H9 (cell line): ENCODE measurements around the gene RTP2. TPM values are rescaled to one million over a fixed set of nuclear protein-coding genes. Genes with fewer than 3 reads are reported as not detected.

ENCODE experiments used
- DNase-seq: peaks from one replicate; pipeline ENCODE4 v3.0.0-alpha.2; 2017
- H2AFZ ChIP-seq: one replicate; pipeline ENCODE4 v1.6.1; 2013; ENCODE audit warnings: mild to moderate bottlenecking, low read length, control low read depth, moderate library complexity
- H2AK5ac ChIP-seq: 2 replicates; pipeline ENCODE4 v1.6.1; 2013; ENCODE audit warnings: low read length, control low read depth, mixed read lengths; ENCODE audit not compliant: insufficient read length
- H2BK120ac ChIP-seq: one replicate; pipeline ENCODE4 v1.6.1; 2013; ENCODE audit warnings: low read depth, mild to moderate bottlenecking, low read length, control low read depth, inconsistent platforms; ENCODE audit not compliant: poor library complexity, severe bottlenecking
- H2BK12ac ChIP-seq: 2 replicates; pipeline ENCODE4 v1.6.1; 2013; ENCODE audit warnings: low read length, control low read depth, mixed read lengths, low read depth; ENCODE audit not compliant: insufficient read length
- H2BK15ac ChIP-seq: 2 replicates; pipeline ENCODE4 v1.6.1; 2013; ENCODE audit warnings: low read depth, low read length, control low read depth
- H2BK20ac ChIP-seq: one replicate; pipeline ENCODE4 v1.6.1; 2013; ENCODE audit warnings: low read depth, mild to moderate bottlenecking, low read length, control low read depth, inconsistent platforms; ENCODE audit not compliant: poor library complexity, severe bottlenecking
- H2BK5ac ChIP-seq: 2 replicates; pipeline ENCODE4 v1.6.1; 2013; ENCODE audit warnings: low read length, control low read depth, mixed read lengths; ENCODE audit not compliant: insufficient read length
- H3K14ac ChIP-seq: 2 replicates; pipeline ENCODE4 v1.6.1; 2013; ENCODE audit warnings: low read length, control low read depth; ENCODE audit not compliant: insufficient read depth
- H3K18ac ChIP-seq: 2 replicates; pipeline ENCODE4 v1.6.1; 2013; ENCODE audit warnings: low read depth, mild to moderate bottlenecking, mixed read lengths, low read length, control low read depth; ENCODE audit not compliant: insufficient read length
- H3K23ac ChIP-seq: 2 replicates; pipeline ENCODE4 v1.6.1; 2013; ENCODE audit warnings: low read length, control low read depth, mixed read lengths, low read depth; ENCODE audit not compliant: insufficient read length
- H3K23me2 ChIP-seq: 2 replicates; pipeline ENCODE4 v1.6.1; 2013; ENCODE audit warnings: low read depth, mild to moderate bottlenecking, mixed read lengths, low read length, control low read depth; ENCODE audit not compliant: insufficient read length, poor library complexity, severe bottlenecking
- H3K27ac ChIP-seq: 2 replicates; pipeline ENCODE4 v1.5.1; 2013; ENCODE audit warnings: low read length, control low read depth, mixed read lengths, low read depth; ENCODE audit not compliant: insufficient read length
- H3K27me3 ChIP-seq: 2 replicates; pipeline ENCODE4 v1.6.1; 2013; ENCODE audit warnings: low read length, control low read depth, inconsistent platforms; ENCODE audit not compliant: insufficient read depth
- H3K4ac ChIP-seq: 2 replicates; pipeline ENCODE4 v1.6.1; 2013; ENCODE audit warnings: low read depth, mild to moderate bottlenecking, control low read depth, inconsistent platforms, low read length, moderate library complexity
- H3K4me1 ChIP-seq: 2 replicates; pipeline ENCODE4 v1.6.1; 2013; ENCODE audit warnings: low read length, control low read depth, inconsistent platforms; ENCODE audit not compliant: insufficient read depth
- H3K4me2 ChIP-seq: 2 replicates; pipeline ENCODE4 v1.6.1; 2013; ENCODE audit warnings: low read length, control low read depth, mixed read lengths; ENCODE audit not compliant: insufficient read length, insufficient read depth
- H3K56ac ChIP-seq: 2 replicates; pipeline ENCODE4 v1.6.1; 2013; ENCODE audit warnings: low read depth, mild to moderate bottlenecking, mixed read lengths, low read length, control low read depth; ENCODE audit not compliant: insufficient read length
- H3K79me1 ChIP-seq: 2 replicates; pipeline ENCODE4 v1.6.1; 2013; ENCODE audit warnings: low read depth, mild to moderate bottlenecking, moderate library complexity, low read length, control low read depth, inconsistent platforms; ENCODE audit not compliant: insufficient read depth, poor library complexity, severe bottlenecking
- H3K79me2 ChIP-seq: 2 replicates; pipeline ENCODE4 v1.6.1; 2013; ENCODE audit warnings: low read length, control low read depth, inconsistent platforms; ENCODE audit not compliant: insufficient read depth
- H3K9ac ChIP-seq: 2 replicates; pipeline ENCODE4 v1.6.1; 2013; ENCODE audit warnings: low read length, control low read depth, mixed read lengths; ENCODE audit not compliant: insufficient read length; ENCODE audit errors: extremely low read depth
- H3K9me3 ChIP-seq: one replicate; pipeline ENCODE4 v1.6.1; 2013; ENCODE audit warnings: low read depth, low read length, inconsistent platforms; ENCODE audit not compliant: control insufficient read depth
- H3T11ph ChIP-seq: one replicate; pipeline ENCODE4 v1.6.1; 2013; ENCODE audit warnings: mild to moderate bottlenecking, low read length, control low read depth, inconsistent platforms
- H4K20me1 ChIP-seq: one replicate; pipeline ENCODE4 v1.6.1; 2013; ENCODE audit not compliant: control insufficient read depth, insufficient read length, insufficient read depth
- H4K5ac ChIP-seq: 2 replicates; pipeline ENCODE4 v1.6.1; 2013; ENCODE audit warnings: low read depth, mild to moderate bottlenecking, mixed read lengths, low read length, control low read depth; ENCODE audit not compliant: insufficient read length
- H4K8ac ChIP-seq: replicated peaks from 2 replicates; pipeline ENCODE4 v1.6.1; 2013; ENCODE audit warnings: low read length, control low read depth, mixed read lengths, low read depth; ENCODE audit not compliant: insufficient read length
- H4K91ac ChIP-seq: 2 replicates; pipeline ENCODE4 v1.6.1; 2013; ENCODE audit warnings: low read depth, mild to moderate bottlenecking, moderate library complexity, mixed read lengths, low read length, control low read depth; ENCODE audit not compliant: insufficient read length
- H3K27ac Mint-ChIP-seq, 3 experiments: 2 replicates in 2 of 3; 3 replicates in 1 of 3; pipeline ENCODE4 v1.8.0; 2020 to 2021; ENCODE audit warnings: mixed read lengths in 3 of 3, mild to moderate bottlenecking in 1 of 3, moderate library complexity in 1 of 3
- H3K27me3 Mint-ChIP-seq: 2 replicates; pipeline ENCODE4 v1.8.0; 2021; ENCODE audit warnings: low read depth, mild to moderate bottlenecking, moderate library complexity, mixed read lengths
- H3K36me3 Mint-ChIP-seq, 3 experiments: 2 replicates in 2 of 3; 3 replicates in 1 of 3; pipeline ENCODE4 v1.8.0; 2020 to 2021; ENCODE audit warnings: low read depth in 3 of 3, mixed read lengths in 3 of 3; ENCODE audit not compliant: insufficient read depth in 1 of 3
- H3K4me1 Mint-ChIP-seq, 2 experiments: 2 replicates each; pipeline ENCODE4 v1.8.0; 2020; ENCODE audit warnings: mixed read lengths in 2 of 2
- H3K4me3 Mint-ChIP-seq, 2 experiments: 2 replicates in 1 of 2; 3 replicates in 1 of 2; pipeline ENCODE4 v1.8.0; 2020 to 2021; ENCODE audit warnings: mild to moderate bottlenecking in 2 of 2, mixed read lengths in 2 of 2, moderate library complexity in 1 of 2
- H3K9me3 Mint-ChIP-seq, 2 experiments: 2 replicates in 1 of 2; 3 replicates in 1 of 2; pipeline ENCODE4 v1.8.0; 2020; ENCODE audit warnings: mild to moderate bottlenecking in 2 of 2, mixed read lengths in 2 of 2, moderate library complexity in 1 of 2
- CTCF ChIP-seq: fragments of 200-600 bp; sonication (generic); conservative IDR thresholded peaks from 3 replicates; pipeline ENCODE4 v1.8.0; 2021; ENCODE audit warnings: antibody characterized with exemption, mild to moderate bottlenecking
- WGBS: extraction: QIAGEN DNeasy Blood & Tissue Kit; methylation state at CpG from one replicate; pipeline ENCODE4 v1.1.7; 2013; ENCODE audit warnings: missing lambda C conversion rate, low lambda C conversion rate, mixed read lengths; ENCODE audit not compliant: insufficient read length; ENCODE audit errors: extremely low coverage; 5-methylcytosine and 5-hydroxymethylcytosine counted together
- total RNA-seq: library from RNA; stranded (reverse); gene quantifications from 2 replicates; pipeline ENCODE4 v1.2.1, GENCODE V29; 2021

The RTP2 gene
- total RNA-seq, 1 experiment from 2014 or later = not detected

- Histone ChIP-seq H3K23ac (no peak overlapping the region), H2BK12ac (no peak overlapping the region), H3K4ac (no peak overlapping the region), H3K9ac (no peak overlapping the region), H3K79me2 (no peaks in the 10 kb centered on the region), H3K27ac (no peak overlapping the region), H3K56ac (no peak overlapping the region), H3K23me2 (no peaks in the 10 kb centered on the region), H3T11ph (no peak overlapping the region), H3K18ac (no peak overlapping the region), H4K5ac (no peak overlapping the region), H3K27me3 (no peaks in the 10 kb centered on the region), H2BK20ac (no peak overlapping the region), H3K79me1 (no peaks in the 10 kb centered on the region), H3K4me1 (no peaks in the 10 kb centered on the region), H4K20me1 (no peaks in the 10 kb centered on the region), H2AK5ac (no peak overlapping the region), H2AFZ (no peak overlapping the region), H4K8ac (no peak overlapping the region), H2BK120ac (no peak overlapping the region), H4K91ac (no peak overlapping the region), H3K14ac (no peak overlapping the region), H3K4me2 (no peak overlapping the region), H2BK5ac (no peak overlapping the region), H2BK15ac (no peak overlapping the region), H3K9me3 (no peaks in the 10 kb centered on the region)
- Mint-ChIP-seq H3K27ac (no peak overlapping the region), H3K4me1 (peaks cover 2 to 4% of the 10 kb centered on the region in 2 experiments; a peak in 3 of 4 replicates), H3K36me3 (no peaks in the 10 kb centered on the region), H3K9me3 (no peaks in the 10 kb centered on the region), H3K27me3 (peaks cover 13% of the 10 kb centered on the region), H3K4me3 (no peak overlapping the region)
- TF ChIP-seq CTCF = no peak
- WGBS = no CpG with 5 or more reads among the region's 2 CpGs
- no peak for DNase-seq
Measured at GRCh38 chr3:187713504-187713903, 11.1 kb upstream of the RTP2 start.
